NCI-H2196 treated with DMSO at 0.1 percent for 48 hours (cell line): Measurements from ENCODE around the gene THBS2.
"Not testable (repeated sequence)": the region's sequence is repeated elsewhere in the genome, so short reads cannot be mapped to it uniquely, and the experiment has no call there.

ENCODE experiments used
- DNase-seq: peaks from one replicate; lab custom pipeline; 2025; ENCODE audit not compliant: unreplicated experiment; lab: John Stamatoyannopoulos, UW

THBS2 gene

DNA sequence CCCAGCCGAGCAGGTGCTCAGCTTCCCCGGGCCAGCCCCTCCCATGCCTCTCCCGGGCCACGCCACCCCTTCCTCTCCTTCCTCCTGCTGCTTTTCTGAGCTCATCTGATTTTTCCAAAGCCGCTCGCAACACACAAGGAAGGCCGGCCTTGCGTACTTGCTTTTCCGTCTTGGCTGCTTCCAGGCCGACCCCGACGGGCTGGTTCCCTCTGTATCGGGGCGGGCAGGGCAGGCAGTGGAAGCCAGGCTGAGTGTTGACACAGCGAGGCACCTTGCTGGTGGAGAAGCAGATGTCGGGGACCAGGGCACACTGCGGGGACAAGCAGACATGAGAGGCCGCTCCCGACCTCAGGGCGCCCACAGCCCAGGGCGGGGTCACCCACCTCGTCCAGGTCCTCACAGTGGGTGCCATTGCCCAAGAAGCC is 21.1 kb downstream of the THBS2 start:
- DNase-seq = no peak

DNA sequence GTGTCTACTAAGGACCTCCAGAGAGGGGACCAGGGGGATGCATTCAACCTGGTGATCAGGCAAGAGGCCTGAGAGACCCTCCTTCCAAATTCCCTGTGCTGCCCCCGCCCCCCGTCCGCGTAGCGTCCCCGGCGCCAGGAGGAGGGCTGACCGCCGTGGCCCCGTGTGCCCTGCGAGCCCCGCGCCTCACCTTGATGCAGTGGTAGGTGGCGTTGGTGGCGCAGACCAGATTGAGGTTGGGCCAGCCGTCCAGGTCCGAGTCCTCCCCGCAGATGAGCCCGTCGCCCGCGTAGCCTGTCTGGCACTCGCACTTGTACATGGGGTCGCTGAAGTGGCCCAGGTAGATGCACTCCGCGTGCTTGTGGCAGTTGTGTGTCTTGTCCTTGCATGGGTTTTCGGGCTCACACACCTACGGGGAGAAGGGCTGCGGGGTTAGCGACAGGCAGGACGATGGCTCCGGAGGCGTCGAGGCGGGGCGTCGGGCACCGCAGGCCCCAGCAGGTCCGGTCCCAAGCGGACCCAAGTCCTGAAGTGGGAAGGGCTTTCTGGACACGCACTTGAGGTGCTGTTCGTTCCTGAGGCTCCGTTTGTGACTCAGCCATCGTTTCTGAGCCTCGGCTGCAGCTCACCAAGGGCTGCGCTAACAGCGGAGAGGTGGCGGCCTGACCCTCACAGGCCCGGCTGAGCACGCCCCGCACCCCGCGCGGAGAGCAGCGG is 21.7 kb downstream of the THBS2 start:
- no peak for DNase-seq

- DNase-seq = no peak
Measured at GRCh38 chr6:169230946-169231789, 22.5 kb downstream of the THBS2 start.

DNA sequence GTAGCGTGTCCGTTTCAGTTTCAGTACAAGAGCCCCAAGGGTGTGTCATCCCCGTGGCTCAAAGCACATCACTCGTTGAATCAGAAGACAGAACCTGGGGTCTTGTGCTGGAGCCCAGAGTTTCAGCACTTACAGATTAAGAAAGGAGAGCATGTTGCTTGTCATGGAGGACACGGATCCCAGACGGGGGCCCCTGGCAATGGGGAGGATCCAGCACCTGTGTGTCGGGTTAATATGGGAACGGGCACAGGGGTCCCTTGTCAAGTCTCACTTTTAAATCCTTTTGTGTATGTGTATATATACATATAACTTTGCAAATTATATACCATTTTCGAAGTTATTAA is 23.4 kb downstream of the THBS2 start:
- no peak for DNase-seq

DNA sequence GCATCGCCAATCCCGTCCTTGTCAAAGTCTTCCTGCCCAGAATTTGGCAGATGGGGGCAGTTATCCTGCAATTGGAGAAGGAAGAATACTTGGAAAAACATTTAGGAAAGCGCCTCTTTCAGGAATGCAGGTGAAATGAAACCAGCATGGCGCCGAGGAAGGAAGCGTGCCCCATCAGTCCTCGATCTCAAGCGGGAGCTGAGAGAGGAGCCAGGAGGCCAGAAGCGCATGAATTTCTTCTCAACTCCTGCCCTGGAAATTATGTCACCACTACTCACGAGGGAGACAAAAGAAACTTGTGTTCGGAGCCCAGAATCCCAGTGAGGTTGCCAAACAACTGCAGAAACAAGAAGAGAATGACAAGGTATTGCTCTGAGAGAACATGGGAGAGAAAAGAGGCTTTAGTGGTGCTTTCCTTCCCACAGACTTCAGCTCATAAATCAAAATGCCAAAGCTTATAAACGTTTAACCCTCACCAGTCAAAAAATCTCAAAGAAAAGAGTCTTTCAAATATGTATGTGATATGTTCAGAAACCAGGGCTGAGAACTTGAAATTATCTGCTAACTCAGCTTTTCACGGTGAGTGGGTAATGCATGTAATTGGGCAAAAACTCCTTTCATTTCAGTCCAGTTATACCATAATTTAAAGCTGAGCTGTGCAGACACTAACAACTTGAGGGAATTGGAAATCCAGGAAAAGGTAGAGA is 23.9 kb downstream of the THBS2 start:
- DNase-seq = no peak

GRCh38 chr6:169227116-169227515 is 26.5 kb downstream of the THBS2 start:
- DNase-seq = no peak

- no peak for DNase-seq
Measured at GRCh38 chr6:169225887-169226286, 27.8 kb downstream of the THBS2 start.

DNA sequence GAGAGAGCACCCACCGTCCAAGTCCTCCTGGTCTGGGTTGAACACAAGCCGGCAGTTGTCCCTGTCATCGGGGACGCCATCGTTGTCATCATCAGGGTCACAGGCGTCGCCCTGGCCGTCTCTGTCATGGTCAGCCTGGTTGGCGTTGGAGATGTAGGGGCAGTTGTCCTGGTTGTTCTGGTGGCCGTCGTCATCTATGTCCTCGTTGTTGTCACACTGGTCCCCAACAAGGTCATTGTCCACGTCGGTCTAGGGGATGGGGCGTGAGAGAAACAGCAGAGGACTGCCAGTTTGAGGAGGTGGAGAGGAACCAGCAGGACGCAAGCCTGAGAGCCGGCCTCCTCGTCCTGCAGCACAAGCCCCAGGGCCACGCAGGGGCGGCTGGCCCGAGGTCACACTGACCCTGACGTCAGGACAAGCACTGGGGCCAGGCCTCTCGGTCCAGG is 28.5 kb downstream of the THBS2 start:
- DNase-seq = no peak

GRCh38 chr6:169224716-169225115 is 28.9 kb downstream of the THBS2 start:
- DNase-seq = no peak

DNA sequence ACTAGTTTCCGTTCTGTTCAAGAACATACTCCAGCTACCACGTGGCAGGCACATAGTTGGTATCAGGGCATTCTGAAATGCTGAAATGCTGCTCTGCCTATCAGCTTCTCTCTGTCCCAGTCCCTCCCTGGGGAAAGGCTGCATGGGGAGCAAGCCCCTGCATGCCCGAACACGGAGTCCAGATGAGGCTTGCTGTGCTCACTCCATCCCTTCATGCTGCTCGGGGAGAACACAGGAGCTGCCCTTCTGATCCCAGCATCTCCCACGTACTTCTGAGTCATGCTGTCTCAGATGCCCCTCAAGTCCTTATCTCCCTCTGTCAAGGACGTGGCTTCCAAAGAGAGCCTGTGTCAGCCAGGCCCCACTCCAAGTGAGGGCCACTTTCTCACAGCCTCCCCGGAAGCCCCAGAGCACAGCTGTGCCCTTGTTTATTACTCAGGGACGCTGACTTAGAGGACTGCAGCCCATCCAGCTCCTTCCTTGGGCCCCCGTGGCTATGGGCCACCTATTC is 29.4 kb downstream of the THBS2 start:
- no peak for DNase-seq

GRCh38 chr6:169223006-169223405 is 30.6 kb downstream of the THBS2 start:
- DNase-seq = no peak

GRCh38 chr6:169222126-169222525 is 31.5 kb downstream of the THBS2 start:
- no peak for DNase-seq

- DNase-seq = no peak
Measured at GRCh38 chr6:169221264-169221663, 32.4 kb downstream of the THBS2 start.

GRCh38 chr6:169220068-169220964 is 33.3 kb downstream of the THBS2 start:
- DNase-seq = no peak

- no peak for DNase-seq
Measured at GRCh38 chr6:169217972-169218371, 35.7 kb downstream of the THBS2 start.

DNA sequence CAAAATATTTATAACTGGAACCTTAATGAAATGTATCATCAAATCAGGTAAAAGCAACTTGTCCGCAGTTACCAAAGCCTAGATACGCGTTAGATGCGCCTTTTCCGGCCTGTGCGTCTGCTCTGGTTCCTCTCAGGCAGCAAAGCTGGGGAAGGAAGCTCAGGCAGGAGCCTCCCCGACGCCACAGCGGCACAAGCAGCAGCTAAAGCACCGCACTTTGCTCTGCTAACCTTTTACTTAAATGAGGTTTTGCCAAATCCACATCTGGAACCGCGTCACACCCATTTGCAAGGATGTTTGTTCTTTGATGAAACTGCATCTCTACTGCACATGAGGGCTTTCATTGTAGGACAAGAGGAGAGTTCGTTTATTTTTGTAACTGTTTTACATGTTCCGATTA is 36.8 kb downstream of the THBS2 start:
- DNase-seq = no peak

- DNase-seq = no peak
Measured at GRCh38 chr6:169215201-169215681, 38.4 kb downstream of the THBS2 start.

GRCh38 chr6:169214789-169215188 is 38.9 kb downstream of the THBS2 start:
- DNase-seq = not testable (repeated sequence)

- DNase-seq = no peak
Measured at GRCh38 chr6:169213814-169214520, 39.7 kb downstream of the THBS2 start.
